Esophagus muscularis mucosa (tissue), 3 donors: ENCODE results near the gene SLAIN1.

Source experiments
- POLR2AphosphoS5 ChIP-seq, 2 donors: sonication (generic); formaldehyde crosslinking; IDR thresholded peaks; one replicate each; pipeline ENCODE4 v1.6.1; 2017; ENCODE audit warnings: antibody characterized with exemption in 2 of 2
- TF ChIP-seq, protein P1 (sequence below), 3 experiments: fragments of 200-600 bp in 2 of 3; fragments of 450-650 bp in 1 of 3; sonication (generic) in 2 of 3; IDR thresholded peaks; one replicate each; pipeline ENCODE4 v1.5.1; 2017 to 2019; ENCODE audit warnings: antibody characterized with exemption in 3 of 3, mild to moderate bottlenecking in 2 of 3, moderate library complexity in 1 of 3

GRCh38 chr13:77674852-77675251 is 22.6 kb upstream of the SLAIN1 start:
- TF ChIP-seq, protein P1, sequence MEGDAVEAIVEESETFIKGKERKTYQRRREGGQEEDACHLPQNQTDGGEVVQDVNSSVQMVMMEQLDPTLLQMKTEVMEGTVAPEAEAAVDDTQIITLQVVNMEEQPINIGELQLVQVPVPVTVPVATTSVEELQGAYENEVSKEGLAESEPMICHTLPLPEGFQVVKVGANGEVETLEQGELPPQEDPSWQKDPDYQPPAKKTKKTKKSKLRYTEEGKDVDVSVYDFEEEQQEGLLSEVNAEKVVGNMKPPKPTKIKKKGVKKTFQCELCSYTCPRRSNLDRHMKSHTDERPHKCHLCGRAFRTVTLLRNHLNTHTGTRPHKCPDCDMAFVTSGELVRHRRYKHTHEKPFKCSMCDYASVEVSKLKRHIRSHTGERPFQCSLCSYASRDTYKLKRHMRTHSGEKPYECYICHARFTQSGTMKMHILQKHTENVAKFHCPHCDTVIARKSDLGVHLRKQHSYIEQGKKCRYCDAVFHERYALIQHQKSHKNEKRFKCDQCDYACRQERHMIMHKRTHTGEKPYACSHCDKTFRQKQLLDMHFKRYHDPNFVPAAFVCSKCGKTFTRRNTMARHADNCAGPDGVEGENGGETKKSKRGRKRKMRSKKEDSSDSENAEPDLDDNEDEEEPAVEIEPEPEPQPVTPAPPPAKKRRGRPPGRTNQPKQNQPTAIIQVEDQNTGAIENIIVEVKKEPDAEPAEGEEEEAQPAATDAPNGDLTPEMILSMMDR (IDR thresholded peaks at IDR 0.05): no peak
- TF ChIP-seq POLR2AphosphoS5 (IDR thresholded peaks at IDR 0.05): no peak
